Measurements from ENCODE around the gene ABCC1. TPM values are rescaled to one million over a fixed set of nuclear protein-coding genes. Genes with fewer than 3 reads are reported as not detected.

The ABCC1 gene
- total RNA-seq, 1 donor from 2014 or later: 29.9 TPM

GRCh38 chr16:16164243-16164642, 214.8 kb downstream of the ABCC1 start:
- H3K36me3 Mint-ChIP-seq (ENCODE audit: unreplicated experiment): peaks cover 5% of the 10 kb centered on the region
- peaks cover 4% of the 10 kb centered on the region for H3K9me3 Mint-ChIP-seq (ENCODE audit: unreplicated experiment)
- TF ChIP-seq CTCF (IDR thresholded peaks at IDR 0.05; ENCODE audit: partially characterized antibody, unreplicated experiment): no peak
- H3K4me1 Mint-ChIP-seq (ENCODE audit: low read depth, unreplicated experiment): no peaks in the 10 kb centered on the region
- no peak overlapping the region for H3K4me3 Mint-ChIP-seq (ENCODE audit: unreplicated experiment)
- peaks cover 5% of the 10 kb centered on the region for H3K27me3 Mint-ChIP-seq (ENCODE audit: unreplicated experiment)
- no peak overlapping the region for H3K27ac Mint-ChIP-seq (ENCODE audit: unreplicated experiment)
- no peak for DNase-seq

- H3K36me3 Mint-ChIP-seq (ENCODE audit: unreplicated experiment): peaks cover 5% of the 10 kb centered on the region
- H3K4me1 Mint-ChIP-seq (ENCODE audit: low read depth, unreplicated experiment): no peaks in the 10 kb centered on the region
- no peak overlapping the region for H3K4me3 Mint-ChIP-seq (ENCODE audit: unreplicated experiment)
- H3K27ac Mint-ChIP-seq (ENCODE audit: unreplicated experiment): no peak overlapping the region
- no peak for DNase-seq
- TF ChIP-seq CTCF (IDR thresholded peaks at IDR 0.05; ENCODE audit: partially characterized antibody, unreplicated experiment): no peak
- H3K27me3 Mint-ChIP-seq (ENCODE audit: unreplicated experiment): peaks cover 3% of the 10 kb centered on the region
- H3K9me3 Mint-ChIP-seq (ENCODE audit: unreplicated experiment): no peaks in the 10 kb centered on the region
Measured at GRCh38 chr16:16166085-16166484, 216.7 kb downstream of the ABCC1 start.

- no peak for DNase-seq
- Mint-ChIP-seq H3K4me3 (ENCODE audit: unreplicated experiment) (no peak overlapping the region), H3K4me1 (ENCODE audit: low read depth, unreplicated experiment) (no peaks in the 10 kb centered on the region), H3K36me3 (ENCODE audit: unreplicated experiment) (peaks cover 2% of the 10 kb centered on the region), H3K27ac (ENCODE audit: unreplicated experiment) (no peak overlapping the region), H3K27me3 (ENCODE audit: unreplicated experiment) (peaks cover 2% of the 10 kb centered on the region), H3K9me3 (ENCODE audit: unreplicated experiment) (no peaks in the 10 kb centered on the region)
- no peak for TF ChIP-seq CTCF (IDR thresholded peaks at IDR 0.05; ENCODE audit: partially characterized antibody, unreplicated experiment)
Measured at GRCh38 chr16:16166949-16167348, 217.5 kb downstream of the ABCC1 start.

GRCh38 chr16:16167927-16168326, 218.5 kb downstream of the ABCC1 start:
- H3K4me1 Mint-ChIP-seq (ENCODE audit: low read depth, unreplicated experiment): no peaks in the 10 kb centered on the region
- no peak overlapping the region for H3K27ac Mint-ChIP-seq (ENCODE audit: unreplicated experiment)
- no peak overlapping the region for H3K4me3 Mint-ChIP-seq (ENCODE audit: unreplicated experiment)
- no peak for TF ChIP-seq CTCF (IDR thresholded peaks at IDR 0.05; ENCODE audit: partially characterized antibody, unreplicated experiment)
- no peaks in the 10 kb centered on the region for H3K36me3 Mint-ChIP-seq (ENCODE audit: unreplicated experiment)
- no peaks in the 10 kb centered on the region for H3K9me3 Mint-ChIP-seq (ENCODE audit: unreplicated experiment)
- DNase-seq: no peak
- peaks cover 2% of the 10 kb centered on the region for H3K27me3 Mint-ChIP-seq (ENCODE audit: unreplicated experiment)

GRCh38 chr16:16168431-16168830, 219.0 kb downstream of the ABCC1 start:
- Mint-ChIP-seq H3K9me3 (ENCODE audit: unreplicated experiment) (no peaks in the 10 kb centered on the region), H3K27ac (ENCODE audit: unreplicated experiment) (no peak overlapping the region)
- TF ChIP-seq CTCF (IDR thresholded peaks at IDR 0.05; ENCODE audit: partially characterized antibody, unreplicated experiment): no peak

More at GRCh38 chr16:16168431-16168830, 219.0 kb downstream of the ABCC1 start:
- DNase-seq: no peak
- Mint-ChIP-seq H3K4me1 (ENCODE audit: low read depth, unreplicated experiment) (no peaks in the 10 kb centered on the region), H3K27me3 (ENCODE audit: unreplicated experiment) (peaks cover 2% of the 10 kb centered on the region), H3K4me3 (ENCODE audit: unreplicated experiment) (no peak overlapping the region), H3K36me3 (ENCODE audit: unreplicated experiment) (no peaks in the 10 kb centered on the region)
